Measurements from ENCODE around the gene OR11H7.
A peak's percentile ranks its signal among the peaks of the same experiment; 100 is the strongest.
"Not testable (repeated sequence)": the region's sequence is repeated elsewhere in the genome, so short reads cannot be mapped to it uniquely, and the experiment has no call there.

OR11H7 gene

DNA sequence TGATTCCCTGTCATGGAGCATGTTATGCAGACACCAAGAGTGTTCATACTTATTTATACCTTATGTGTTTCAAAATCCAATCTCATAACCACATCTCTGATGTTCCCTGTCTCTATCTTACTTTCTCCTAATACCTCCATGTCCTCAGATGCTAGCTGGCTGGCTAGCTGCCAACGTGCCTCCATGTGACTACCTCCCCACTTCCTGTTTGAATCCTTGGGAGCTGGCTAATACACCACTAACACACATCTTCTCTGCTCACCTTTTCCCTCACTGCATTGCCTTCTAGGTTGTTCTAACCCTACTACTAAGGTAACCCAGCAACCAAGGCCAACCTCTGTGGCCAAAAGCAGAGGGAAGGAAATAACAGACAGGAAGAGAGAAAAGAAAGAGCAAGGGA, 49.6 kb downstream of the OR11H7 start:
- peak; percentile 4 for DNase-seq (ENCODE audit: low spot score)

GRCh38 chr14:20280265-20280664, 51.5 kb downstream of the OR11H7 start:
- DNase-seq (ENCODE audit: low spot score) = not testable (repeated sequence)
